Type B pancreatic cell (in vitro differentiated cells): ENCODE measurements around the gene LTB4R2. TPM values are rescaled to one million over a fixed set of nuclear protein-coding genes. Genes with fewer than 3 reads are reported as not detected.

Experiments
- DNase-seq: peaks from one replicate; pipeline ENCODE4 v3.0.0; 2021; ENCODE audit warnings: mixed read lengths; ENCODE audit not compliant: unreplicated experiment; ENCODE audit errors: extremely low spot score
- H3K27ac Mint-ChIP-seq: 2 replicates; pipeline ENCODE4 v1.8.0; 2021; ENCODE audit warnings: mild to moderate bottlenecking, mixed read lengths
- H3K27me3 Mint-ChIP-seq: 2 replicates; pipeline ENCODE4 v1.8.0; 2021; ENCODE audit warnings: mixed read lengths
- H3K36me3 Mint-ChIP-seq: 2 replicates; pipeline ENCODE4 v1.8.0; 2021; ENCODE audit warnings: mixed read lengths
- H3K4me1 Mint-ChIP-seq: one replicate; pipeline ENCODE4 v1.8.0; 2021; ENCODE audit warnings: mixed read lengths; ENCODE audit not compliant: unreplicated experiment
- H3K4me3 Mint-ChIP-seq: 2 replicates; pipeline ENCODE4 v1.8.0; 2021; ENCODE audit warnings: mild to moderate bottlenecking, mixed read lengths
- H3K9me3 Mint-ChIP-seq: 2 replicates; pipeline ENCODE4 v1.8.0; 2021; ENCODE audit warnings: mixed read lengths
- CTCF ChIP-seq: fragments of 200-600 bp; sonication (generic); conservative IDR thresholded peaks from 2 replicates; pipeline ENCODE4 v1.5.0; 2021; ENCODE audit warnings: antibody characterized with exemption, mild to moderate bottlenecking
- total RNA-seq: library from RNA; stranded (reverse); gene quantifications from 2 replicates; pipeline ENCODE4 v1.2.1, GENCODE V29; 2021; ENCODE audit warnings: low replicate concordance

The LTB4R2 gene
- total RNA-seq, 1 donor from 2014 or later: 9.4 TPM

GRCh38 chr14:24311837-24312615 lies 2.1 kb downstream of the LTB4R2 start:
- Mint-ChIP-seq H3K9me3 (no peaks in the 10 kb centered on the region), H3K36me3 (peaks cover 10% of the 10 kb centered on the region), H3K4me3 (no peak overlapping the region), H3K27me3 (peaks cover 10% of the 10 kb centered on the region), H3K27ac (no peak overlapping the region), H3K4me1 (peaks cover 7% of the 10 kb centered on the region)
- no peak for DNase-seq
- TF ChIP-seq CTCF: no peak

GRCh38 chr14:24312736-24313507 lies 3.0 kb downstream of the LTB4R2 start:
- H3K4me1 Mint-ChIP-seq: peaks cover 11% of the 10 kb centered on the region
- no peak for DNase-seq
- H3K27ac Mint-ChIP-seq: no peak overlapping the region
- no peak for TF ChIP-seq CTCF
- H3K4me3 Mint-ChIP-seq: no peak overlapping the region
- peaks cover 9% of the 10 kb centered on the region for H3K36me3 Mint-ChIP-seq
- peaks cover 19% of the 10 kb centered on the region for H3K27me3 Mint-ChIP-seq
- H3K9me3 Mint-ChIP-seq: no peaks in the 10 kb centered on the region

DNA sequence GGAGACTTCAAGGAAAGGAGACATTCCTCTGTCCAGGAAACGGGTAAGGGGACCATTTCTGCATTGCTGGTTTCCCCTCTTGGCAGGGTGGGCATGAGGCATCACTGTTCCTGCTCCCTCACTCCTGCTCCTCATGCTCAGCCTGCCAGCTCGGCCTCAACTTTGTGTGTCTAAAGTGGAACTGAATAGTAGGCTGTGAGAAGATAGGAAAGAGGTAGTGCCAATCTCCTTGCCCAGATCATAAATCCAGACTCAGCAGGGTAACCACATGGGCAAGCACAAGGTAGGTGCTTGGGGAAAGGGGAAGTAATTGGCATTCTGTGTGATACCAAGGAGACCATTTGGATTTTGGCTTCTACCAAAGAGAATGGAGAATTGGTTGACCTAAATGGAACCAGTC lies 4.0 kb downstream of the LTB4R2 start:
- Mint-ChIP-seq H3K9me3 (no peaks in the 10 kb centered on the region), H3K4me1 (peaks cover 8% of the 10 kb centered on the region), H3K27ac (no peak overlapping the region), H3K36me3 (peaks cover 3% of the 10 kb centered on the region), H3K4me3 (no peak overlapping the region), H3K27me3 (peaks cover 27% of the 10 kb centered on the region)
- TF ChIP-seq CTCF: no peak
- no peak for DNase-seq

DNA sequence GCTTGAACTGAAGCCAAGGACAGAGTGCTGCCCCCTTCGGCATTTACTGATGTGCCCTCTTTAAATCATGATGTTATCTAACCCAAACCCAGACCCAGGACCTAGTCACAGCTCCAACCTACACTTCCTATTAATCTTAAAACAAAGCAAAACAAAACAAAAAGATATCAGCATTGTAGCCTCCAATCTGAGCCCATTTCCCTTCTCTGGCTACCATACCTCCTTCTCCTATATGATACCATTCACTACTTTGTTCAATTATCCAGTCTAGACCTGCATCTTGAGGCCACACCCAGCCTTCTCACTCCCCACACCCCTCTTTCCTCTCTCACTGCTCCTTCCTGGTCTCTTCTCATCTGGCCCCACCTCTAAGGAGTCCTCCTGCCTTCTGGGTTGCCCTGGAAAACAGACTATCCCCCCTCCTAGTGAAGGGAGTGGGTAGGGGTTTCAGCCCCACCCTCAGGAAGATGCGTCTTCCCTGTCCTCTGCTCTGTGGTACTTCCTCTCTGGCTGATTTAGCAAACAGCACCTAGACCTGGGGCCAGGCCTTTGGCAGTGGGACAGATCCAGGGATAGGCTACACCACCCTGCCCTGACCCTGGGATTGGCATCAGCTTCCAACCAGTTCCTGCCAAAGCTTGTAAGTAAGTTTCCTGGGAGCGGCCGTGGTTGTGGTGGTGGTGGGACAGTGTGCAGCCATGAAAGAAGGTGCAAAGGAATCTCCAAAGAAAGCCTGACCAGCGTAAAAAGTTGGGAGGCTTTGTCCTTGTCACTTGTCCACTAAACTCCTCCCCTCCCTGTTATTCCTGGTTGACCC lies 4.6 kb downstream of the LTB4R2 start:
- H3K27me3 Mint-ChIP-seq: peaks cover 34% of the 10 kb centered on the region
- no peaks in the 10 kb centered on the region for H3K36me3 Mint-ChIP-seq
- TF ChIP-seq CTCF: no peak
- no peak overlapping the region for H3K4me3 Mint-ChIP-seq
- peaks cover 8% of the 10 kb centered on the region for H3K4me1 Mint-ChIP-seq
- no peak overlapping the region for H3K27ac Mint-ChIP-seq
- DNase-seq: no peak
- no peaks in the 10 kb centered on the region for H3K9me3 Mint-ChIP-seq

GRCh38 chr14:24315243-24315806 lies 5.4 kb downstream of the LTB4R2 start:
- no peak for TF ChIP-seq CTCF
- Mint-ChIP-seq H3K9me3 (no peaks in the 10 kb centered on the region), H3K4me3 (no peak overlapping the region), H3K36me3 (no peaks in the 10 kb centered on the region), H3K4me1 (peaks cover 8% of the 10 kb centered on the region), H3K27me3 (peaks cover 41% of the 10 kb centered on the region), H3K27ac (no peak overlapping the region)
- DNase-seq: no peak
